SK-N-MC (cell line): ENCODE results near the gene ZNF467.

Experiments
- EZH2 ChIP-seq: fragments of 200-600 bp; sonication (generic); IDR thresholded peaks from one replicate; pipeline ENCODE4 v1.6.1; 2017; ENCODE audit warnings: antibody characterized with exemption
- FOXP2 ChIP-seq: optimal IDR thresholded peaks from 2 replicates; pipeline ENCODE3; 2011; ENCODE audit warnings: mild to moderate bottlenecking, moderate library complexity; ENCODE audit not compliant: insufficient read depth; ENCODE audit errors: extremely low read length, control extremely low read depth
- POLR2AphosphoS5 ChIP-seq: IDR thresholded peaks from 2 replicates; pipeline ENCODE4 v1.6.1; 2012; ENCODE audit warnings: mild to moderate bottlenecking, low read depth, low read length, borderline replicate concordance

GRCh38 chr7:149727899-149728476 is 45.4 kb downstream of the ZNF467 start:
- TF ChIP-seq EZH2 (no peak), POLR2AphosphoS5 (no peak), FOXP2 (no peak)
